ENCODE results near the gene ZBED5.
"Not testable (repeated sequence)": the region's sequence is repeated elsewhere in the genome, so short reads cannot be mapped to it uniquely, and the experiment has no call there.

ZBED5 gene

DNA sequence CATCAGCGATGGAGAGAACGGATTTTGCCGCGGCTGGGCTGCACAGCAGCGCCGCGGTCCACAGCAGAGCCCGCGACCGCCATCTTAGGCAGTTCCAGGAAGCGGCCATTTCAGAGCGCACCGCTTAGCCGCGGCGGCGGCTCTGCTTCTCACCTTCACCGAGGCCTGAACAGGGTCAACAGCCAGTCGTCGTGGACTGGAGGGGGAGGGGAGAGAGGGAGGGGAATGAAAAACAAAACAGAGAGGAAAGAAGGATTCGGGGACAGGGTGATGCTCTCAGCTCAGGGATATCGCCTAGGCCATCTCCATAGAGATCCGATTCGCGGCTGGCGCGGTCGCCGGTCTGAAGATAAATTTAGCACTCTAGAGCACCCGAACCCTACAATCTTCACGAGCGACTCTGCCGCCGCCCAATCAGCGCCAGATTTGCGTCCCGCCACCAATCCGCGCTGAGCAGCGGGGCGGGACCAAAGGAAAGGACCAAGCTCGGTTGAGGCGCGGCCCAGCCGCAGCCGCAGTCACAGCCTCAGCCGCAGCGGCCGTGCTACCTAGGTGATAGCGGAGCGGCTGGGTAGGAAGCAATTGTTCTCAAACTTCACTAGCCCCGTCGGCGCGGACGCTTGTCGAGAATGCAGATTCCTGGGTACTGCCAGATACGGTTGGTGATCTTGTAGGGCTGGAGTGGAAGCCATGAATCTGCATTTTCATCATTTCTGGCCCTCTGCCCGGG, at the start of gene ZBED5:
Gene ZBED5, minus strand, starts transcription at position 345 of the 730 bp plus-strand sequence. CDS start 3,108 bp downstream, outside the sequence.
- DNase-seq (ENCODE audit: low read depth in 2 of 2): peak; percentile 88 to 94

DNA sequence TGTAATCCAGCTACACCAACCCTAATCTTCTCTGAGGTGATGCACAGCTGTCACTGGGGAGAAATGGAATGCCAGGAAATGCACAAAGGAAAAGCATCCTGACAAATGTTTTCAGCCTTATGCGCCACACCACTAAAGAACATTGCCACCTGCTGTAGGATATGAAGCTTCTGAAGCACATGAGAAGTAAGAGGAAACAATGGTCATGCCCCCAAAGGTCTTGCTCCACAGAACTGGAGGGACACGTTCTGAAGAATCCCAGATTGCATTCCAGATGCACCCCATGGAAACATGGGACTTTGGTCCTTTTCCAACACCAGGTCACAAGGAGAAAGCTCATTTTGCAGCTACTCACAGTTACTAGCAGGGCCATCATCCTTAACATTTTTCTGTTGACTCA, 48.7 kb upstream of the ZBED5 start:
- no peak for DNase-seq (ENCODE audit: low read depth in 2 of 2)

DNA sequence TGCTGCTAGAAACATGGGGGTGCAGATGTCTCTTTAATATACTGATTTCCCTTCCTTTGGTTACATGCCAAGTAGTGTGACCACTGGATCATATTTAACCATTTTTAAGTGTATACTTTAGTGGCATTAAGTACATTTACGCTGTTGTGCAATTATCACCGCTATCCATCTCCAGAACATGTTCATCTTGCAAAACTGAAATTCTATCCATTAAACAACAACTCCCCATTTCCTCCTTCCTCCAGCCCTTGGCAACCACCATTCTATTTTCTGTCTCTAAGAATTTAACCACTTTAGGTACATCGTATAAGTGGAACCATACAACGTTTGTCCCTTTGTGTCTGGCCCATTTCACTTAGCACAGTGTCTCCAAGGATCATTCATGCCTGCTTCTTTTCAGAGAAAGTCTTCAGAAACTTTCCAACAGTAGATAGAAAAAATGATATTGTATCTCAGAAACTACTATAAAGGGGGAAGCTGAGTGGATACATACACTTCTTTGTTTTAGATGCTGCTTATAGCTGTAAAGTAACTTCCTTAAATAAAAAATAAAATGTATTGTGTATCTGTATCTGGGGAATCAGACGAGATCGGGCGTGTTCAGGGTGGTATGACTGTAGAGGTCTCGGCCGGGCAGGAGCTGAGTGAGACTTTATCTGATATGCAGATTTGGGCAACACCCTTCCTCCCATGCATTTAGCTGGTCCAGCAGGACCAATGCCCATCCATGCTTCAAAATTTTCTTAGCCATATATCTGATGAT, 44.6 kb upstream of the ZBED5 start:
- no peak for DNase-seq (ENCODE audit: low read depth in 2 of 2)

DNA sequence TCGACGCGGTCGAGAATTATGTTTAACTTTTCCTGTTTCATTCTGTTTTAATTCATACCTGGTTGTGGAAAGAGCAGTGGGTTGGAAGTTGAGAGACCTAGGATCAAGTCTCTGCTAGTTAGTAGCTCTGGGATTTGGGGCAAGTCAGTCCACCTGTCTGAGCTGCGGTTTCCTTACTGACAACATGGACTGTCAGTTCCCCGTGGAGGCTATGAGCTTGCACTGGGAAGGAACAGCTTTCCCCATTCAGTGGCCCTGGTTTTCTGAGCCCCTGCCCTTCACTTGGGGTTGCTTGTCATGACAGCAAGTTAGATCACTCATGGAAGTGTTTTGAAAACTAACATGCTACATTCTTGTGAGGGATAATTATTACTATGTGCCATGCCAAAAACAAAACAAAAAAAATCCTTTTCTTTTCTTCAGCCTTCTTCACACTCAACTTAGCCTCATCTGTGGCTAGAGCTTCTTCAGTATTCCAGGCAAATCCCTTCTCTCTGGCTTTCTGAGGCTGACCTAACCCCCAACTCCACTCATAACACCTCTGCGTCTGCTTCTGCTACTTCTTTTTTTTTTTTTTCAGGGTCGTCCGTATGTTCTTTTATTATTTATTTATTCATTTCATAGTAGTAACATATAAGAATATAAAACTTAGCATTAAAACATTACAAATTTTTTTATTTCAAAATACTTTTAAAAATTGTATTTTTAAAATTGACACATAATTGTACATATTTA, 43.0 kb upstream of the ZBED5 start:
- DNase-seq (ENCODE audit: low read depth in 2 of 2): no peak

DNA sequence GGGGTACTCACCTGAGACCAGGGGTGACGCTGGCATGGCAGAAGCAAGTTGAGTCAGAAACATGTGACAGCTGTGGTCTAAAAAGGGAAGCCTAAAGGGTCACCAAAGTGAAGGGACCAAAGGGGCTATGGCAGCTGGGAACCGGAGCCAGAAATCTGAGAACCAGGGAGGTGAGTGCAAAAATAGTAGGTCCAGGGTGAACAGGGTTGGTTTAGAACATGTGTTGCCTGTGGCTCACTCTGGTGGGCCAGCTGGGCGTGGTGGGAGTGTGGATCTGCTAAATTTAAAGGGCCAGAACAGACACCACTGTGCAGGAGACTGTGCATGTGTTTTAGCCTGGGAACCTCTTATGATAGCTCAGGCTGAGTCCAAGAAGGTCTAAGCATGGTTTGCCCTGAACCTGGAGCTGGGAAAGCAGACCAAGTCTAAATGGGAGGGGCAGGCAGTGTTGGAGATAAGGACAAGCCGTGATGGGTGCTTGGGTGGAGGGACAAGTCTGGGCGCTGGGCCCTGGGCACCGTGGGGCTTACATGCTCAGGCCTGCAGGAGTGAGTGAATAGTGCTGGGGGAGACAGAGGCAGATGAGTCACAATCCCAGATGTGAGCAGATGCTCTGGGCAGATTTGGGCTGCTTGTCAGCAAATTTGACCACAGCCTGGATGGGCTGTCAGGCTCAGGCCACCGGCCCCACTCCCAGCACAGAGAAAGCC, 41.4 kb upstream of the ZBED5 start:
- peak in 1 of 2 donors; percentile 13 for DNase-seq (ENCODE audit: low read depth in 2 of 2)

DNA sequence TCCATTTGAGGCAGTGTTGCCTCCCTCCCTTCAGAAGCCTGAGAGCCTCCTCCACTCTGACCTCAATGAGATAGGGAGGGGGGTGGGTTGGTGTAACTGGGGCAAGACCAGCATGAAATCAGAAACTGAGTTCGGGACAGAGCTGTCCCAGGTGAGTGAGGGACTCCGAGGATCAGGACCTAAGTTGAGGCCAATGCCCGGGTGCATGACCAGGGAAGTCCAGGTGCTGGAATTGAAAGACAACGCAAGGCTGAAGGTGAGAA, 40.8 kb upstream of the ZBED5 start:
- DNase-seq (ENCODE audit: low read depth in 2 of 2): no peak

DNA sequence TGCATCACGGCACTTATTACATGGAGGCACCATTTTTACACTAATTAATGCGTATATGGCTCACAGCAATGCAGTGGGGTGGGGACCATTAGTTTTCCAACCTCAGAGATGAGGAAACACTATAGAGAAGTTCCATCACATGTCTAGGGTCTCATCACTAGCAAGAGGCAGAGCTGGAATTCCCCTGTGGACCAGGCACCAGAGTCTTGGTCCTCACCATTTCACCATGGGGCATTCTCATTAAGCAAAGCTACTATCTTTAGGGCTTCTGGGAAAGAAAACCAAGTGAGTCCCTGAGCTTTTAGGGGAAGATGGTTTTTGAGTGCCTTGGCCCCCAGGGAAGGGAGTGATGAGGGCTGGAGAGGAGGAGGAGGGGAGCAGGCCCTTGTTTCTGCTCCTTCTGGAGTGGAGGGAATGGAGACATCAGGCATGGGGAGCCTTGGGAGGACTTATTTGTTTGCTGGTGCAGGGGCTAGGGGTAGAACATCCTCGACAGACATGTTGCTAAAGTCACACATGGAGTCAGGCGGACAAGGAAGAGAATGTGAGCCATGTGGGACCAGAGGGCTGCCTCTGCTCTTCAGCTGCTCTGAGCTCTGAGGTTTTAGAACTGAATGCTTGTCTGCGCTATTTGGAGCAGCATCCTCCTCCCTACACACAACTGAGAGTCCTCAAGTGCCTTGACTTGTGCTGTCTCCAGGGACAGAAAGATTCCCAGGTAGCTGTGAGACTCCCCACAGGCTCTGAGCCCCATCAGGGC, 40.3 kb upstream of the ZBED5 start:
- DNase-seq (ENCODE audit: low read depth in 2 of 2): no peak

DNA sequence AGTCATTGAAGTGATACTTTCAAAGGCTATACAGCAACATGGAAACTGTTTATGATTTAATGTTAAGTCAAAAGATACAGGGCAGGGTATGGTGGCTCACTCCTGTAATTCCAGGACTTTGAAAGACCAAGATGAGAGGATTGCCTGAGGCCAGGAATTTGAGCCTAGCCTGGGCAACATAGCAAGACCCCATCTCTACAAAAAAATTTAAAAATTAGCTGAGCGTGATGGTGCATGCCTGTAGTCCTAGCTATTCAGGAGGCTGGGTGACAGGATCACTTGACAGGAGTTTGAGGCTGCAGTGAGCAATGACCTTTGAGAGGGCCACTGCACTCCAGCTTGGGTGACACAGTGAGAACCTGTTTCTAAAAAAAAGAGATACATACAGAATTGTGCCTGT, 39.3 kb upstream of the ZBED5 start:
- no peak for DNase-seq (ENCODE audit: low read depth in 2 of 2)

DNA sequence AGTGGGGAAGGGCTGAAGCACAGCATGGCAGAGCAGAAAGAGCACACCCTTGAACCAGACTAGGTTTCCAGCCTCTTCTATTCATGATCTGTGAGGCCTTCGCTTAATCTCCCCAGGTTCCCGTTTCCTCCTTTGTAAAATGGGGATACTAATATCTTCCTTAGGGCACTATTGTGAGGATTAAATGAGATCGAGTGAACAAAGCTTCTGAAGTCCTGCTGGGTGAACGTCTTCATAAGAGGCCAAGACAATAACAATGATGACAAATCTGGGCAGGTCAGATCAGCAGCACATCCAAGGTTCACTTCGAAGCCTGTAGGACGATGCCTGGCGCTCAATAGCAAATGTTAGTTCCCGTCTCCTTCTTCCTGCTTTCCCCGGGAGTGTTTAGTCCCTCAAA, 38.6 kb upstream of the ZBED5 start:
- no peak for DNase-seq (ENCODE audit: low read depth in 2 of 2)

DNA sequence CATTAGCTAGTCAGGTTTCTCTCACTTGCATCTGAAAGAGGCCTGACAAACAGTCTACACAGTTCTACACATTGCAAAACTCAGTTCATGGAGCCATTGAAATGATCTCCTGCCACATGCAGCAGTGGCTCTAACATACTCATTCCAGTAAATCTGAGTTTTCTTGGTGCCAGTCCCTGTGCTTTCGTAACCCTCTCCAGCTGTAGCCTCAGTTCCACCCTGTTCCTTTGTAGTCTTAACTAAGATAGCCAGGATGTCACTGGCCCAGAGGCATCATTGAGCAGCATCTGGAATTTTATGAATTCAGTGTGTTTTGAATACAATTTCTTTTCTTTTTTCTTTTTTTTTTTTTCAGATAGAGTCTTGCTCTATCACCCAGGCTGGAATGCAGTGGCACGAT, 37.4 kb upstream of the ZBED5 start:
- DNase-seq (ENCODE audit: low read depth in 2 of 2): no peak

DNA sequence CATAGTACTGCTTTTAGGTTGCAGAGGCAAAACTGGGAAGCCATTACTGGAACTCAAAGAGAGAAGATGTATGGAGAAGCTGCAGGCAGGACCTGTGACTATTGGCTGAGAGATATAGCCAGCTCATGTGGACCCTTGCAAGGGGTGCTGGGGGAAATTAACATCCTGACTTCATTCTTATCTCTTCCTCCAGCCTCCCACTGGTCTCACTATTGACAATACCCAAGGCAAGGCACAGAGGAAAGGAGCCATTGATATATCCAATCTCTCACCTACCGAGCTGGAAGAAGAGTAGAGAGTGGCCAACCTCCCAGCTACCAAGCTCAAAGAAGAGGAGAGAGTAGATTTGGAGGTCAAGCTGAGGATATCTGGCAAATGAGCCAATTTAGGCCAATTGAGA, 36.8 kb upstream of the ZBED5 start:
- no peak for DNase-seq (ENCODE audit: low read depth in 2 of 2)

DNA sequence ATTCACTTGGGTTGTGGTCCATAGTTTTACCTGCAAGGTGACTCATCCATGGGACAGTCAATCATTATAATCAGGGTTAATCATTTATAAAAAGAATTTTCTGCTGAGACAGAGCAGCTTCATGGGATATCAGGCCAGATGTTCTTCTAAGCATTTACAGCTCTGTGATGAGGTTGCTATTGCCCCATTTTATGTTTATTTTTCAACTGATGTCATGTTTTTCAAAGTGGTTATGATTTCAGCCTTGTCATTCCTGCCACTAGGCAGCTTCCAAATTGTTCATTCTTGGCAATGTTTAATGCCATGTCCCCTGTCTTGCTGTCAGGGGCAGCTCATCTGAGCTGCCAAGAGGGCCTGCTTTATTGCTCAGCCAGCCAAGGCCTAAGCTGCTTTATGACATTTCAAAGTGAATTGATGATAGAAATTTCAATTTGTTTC, 35.9 kb upstream of the ZBED5 start:
- no peak for DNase-seq (ENCODE audit: low read depth in 2 of 2)

DNA sequence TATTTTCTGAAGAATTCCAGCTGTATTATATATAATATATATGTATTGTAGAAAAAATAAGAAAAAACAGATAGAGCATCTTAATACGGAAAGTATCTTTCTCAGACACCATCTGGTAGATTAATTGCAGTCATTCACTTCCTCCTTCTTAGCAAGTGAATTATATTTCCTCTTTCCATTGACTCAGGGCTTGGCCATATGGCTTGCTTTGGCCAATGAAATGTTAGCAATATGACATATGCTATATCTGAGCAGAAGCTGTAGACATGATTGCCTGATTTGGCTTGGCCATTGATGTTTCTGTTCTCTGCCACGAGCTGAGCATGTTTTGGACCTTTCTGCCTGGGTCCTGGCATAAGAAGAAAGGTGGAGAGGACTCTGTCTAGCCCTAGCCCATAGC, 34.4 kb upstream of the ZBED5 start:
- no peak for DNase-seq (ENCODE audit: low read depth in 2 of 2)

DNA sequence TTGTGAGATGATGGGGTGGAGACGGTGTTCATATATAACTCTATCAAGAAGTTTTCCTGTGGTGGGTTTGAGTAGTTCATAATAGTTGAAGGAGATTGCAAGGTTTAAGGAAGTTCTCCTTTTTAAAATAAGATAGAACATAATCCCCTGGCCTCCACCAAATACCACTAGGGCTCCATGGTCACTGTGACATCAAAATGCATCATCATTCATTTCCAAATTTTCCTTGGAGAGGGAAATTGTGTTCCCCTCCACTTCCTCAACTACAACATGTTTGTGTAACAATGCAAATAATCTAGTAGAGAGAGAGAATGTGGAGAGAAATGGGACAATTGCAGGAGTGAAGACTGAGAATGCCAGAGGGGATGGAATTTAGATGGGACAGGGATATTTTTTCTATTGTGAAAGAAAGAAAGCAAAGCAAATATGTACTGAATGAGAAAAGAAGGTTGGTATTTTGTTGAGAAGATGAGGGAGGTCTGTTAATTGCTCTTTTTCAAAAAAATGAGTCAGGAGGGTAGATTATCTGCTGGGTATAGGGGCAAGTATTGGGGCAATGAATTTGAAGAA, 33.4 kb upstream of the ZBED5 start:
- DNase-seq (ENCODE audit: low read depth in 2 of 2): no peak

DNA sequence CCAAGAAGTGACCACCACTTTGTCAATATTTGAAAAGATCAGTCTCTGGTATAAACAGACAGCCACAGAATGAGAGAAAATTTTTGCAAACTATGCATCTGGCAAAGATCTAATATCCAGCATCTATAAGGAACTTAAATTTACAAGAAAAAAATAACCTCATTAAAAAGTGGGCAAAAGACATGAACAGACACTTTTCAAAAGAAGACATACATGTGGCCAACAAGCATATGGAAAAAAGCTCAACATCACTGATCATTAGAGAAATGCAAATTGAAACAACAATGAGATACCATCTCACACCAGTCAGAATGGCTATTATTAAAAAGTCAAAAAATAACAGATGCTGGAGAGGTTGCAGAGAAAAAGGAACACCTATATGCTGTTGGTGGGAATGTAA, 32.2 kb upstream of the ZBED5 start:
- not testable (repeated sequence) for DNase-seq (ENCODE audit: low read depth in 2 of 2)

DNA sequence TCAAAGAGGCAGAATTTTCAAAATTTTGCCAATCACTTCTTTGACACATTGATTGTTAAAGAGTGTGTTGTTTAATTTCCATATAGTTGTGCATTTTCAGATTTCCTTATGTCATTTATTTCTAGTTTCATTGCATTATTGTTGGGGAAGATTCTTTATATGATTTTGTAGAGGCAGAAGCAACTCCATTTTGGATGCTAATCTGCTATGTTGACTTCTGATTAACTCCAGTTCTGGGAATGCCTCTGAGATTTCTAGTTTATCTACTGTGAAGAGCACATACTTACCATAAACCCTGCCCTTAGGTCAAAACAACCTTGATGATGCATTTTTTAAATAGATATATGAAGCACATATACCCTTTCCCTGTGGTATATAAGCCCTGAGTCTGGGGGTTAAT, 29.5 kb upstream of the ZBED5 start:
- no peak for DNase-seq (ENCODE audit: low read depth in 2 of 2)

DNA sequence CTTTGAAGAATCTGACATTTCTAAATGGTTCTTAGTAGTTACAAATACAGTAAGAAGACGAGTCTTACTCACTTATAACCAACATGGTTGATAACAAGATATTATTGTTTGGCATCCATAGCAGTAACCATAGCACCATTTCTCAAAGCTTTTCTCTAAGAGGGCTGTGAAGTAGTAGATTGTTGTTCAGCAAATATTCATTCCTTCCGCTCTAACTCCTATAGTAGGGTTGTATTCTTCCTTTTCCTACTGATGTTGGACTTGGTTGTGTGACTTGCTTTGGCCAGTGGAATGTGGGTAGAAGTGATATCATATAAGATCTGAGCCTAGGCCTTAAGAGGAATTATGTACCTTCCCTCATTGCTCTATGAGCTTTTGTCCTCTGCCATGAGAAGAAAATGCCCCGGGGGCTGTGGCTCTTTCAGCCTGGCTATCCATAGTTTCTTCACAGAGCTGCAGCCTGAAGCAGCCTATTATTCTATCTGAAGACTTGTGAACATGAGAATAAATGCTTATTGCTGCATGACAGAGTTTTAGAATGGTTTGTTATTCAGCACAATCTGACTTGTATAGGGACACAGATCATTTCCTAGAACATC, 28.9 kb upstream of the ZBED5 start:
- DNase-seq (ENCODE audit: low read depth in 2 of 2): no peak

DNA sequence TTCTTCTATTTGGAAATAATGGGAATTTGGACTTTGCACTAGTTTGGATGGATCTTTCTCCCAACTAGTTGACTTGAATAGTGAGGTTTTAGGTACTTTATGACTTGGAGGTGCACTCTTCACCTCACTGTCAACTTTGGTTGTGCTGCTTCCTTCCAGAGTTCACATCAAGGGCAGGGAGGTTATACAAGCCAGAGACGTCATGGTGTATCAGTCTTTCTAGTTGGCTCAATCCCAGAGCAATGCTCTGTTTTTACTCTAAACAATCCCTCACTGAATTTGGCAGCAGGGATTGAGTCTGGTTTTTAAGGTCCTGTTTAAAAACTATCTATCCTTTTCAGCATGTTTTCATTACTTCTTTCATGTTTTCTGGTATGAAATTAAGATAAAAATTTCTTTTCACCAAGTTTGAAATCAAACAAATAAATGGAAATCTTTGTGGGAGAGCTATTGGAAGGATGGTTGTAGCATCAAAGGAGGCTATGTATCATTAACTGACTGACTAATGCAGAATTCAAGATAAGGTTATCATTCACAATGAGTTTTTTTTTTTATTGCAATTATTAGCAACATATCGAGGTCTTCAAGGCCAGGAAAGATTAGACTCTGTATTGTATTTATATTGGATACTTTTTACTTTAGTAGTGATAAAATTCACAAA, 28.0 kb upstream of the ZBED5 start:
- DNase-seq (ENCODE audit: low read depth in 2 of 2): no peak

DNA sequence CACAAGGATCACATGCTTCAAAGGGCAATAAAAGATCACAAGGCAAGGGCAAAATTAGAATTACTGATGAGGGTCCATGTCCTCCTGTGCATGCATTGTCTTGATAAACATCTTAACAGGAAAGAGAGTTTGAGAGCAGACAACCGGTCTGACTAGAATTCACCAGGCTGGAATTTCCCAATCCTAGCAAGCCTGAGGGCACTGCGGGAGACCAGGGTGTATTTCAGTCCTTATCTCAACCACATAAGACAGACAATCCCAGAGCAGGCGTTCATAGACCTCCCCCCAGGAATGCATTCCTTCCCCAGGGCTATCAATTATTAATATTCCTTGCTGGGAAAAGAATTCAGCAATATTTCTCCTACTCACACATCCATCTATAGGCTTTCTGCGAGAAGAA, 26.4 kb upstream of the ZBED5 start:
- not testable (repeated sequence) for DNase-seq (ENCODE audit: low read depth in 2 of 2)

DNA sequence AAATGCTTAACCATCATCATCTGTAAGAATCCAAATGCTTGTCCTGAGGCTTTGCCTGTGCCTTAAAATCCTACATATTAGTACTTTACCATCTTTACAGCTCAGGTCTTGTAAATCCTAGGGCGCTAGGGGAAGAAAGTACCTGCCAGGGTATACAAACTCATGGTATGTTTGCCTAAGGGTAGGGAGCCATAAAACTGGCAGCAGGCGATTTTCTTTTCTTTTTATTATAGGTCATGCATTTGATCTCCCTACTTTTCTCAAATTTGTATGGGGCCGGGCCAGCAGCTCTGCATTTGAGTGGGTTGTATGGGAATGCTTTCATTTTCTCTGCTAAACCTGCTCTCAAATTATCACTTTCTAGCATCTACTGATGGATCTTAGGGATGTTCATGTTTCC, 24.0 kb upstream of the ZBED5 start:
- DNase-seq (ENCODE audit: low read depth in 2 of 2): no peak
